ENCODE results near the gene ARHGEF5.

Gene ARHGEF5

GRCh38 chr7:144428431-144428830, 73.2 kb downstream of the ARHGEF5 start:
- TF ChIP-seq ISL1 (CRISPR knock-in tag; IDR thresholded peaks at IDR 0.05) (no peak), CSRNP3 (CRISPR knock-in tag; IDR thresholded peaks at IDR 0.05) (no peak), POU6F1 (CRISPR knock-in tag; IDR thresholded peaks at IDR 0.05; ENCODE audit: borderline replicate concordance, low read depth) (no peak), RARB (CRISPR knock-in tag; IDR thresholded peaks at IDR 0.05) (no peak), GLIS3 (CRISPR knock-in tag; IDR thresholded peaks at IDR 0.05) (no peak), OSR1 (CRISPR knock-in tag; IDR thresholded peaks at IDR 0.05) (no peak), CSDC2 (CRISPR knock-in tag; IDR thresholded peaks at IDR 0.05) (no peak), PPARA (CRISPR knock-in tag; IDR thresholded peaks at IDR 0.05; ENCODE audit: borderline replicate concordance) (no peak), ZFP30 (CRISPR knock-in tag; IDR thresholded peaks at IDR 0.05) (no peak), TCF4 (CRISPR knock-in tag; IDR thresholded peaks at IDR 0.05; ENCODE audit: borderline replicate concordance) (no peak), CREB5 (CRISPR knock-in tag; IDR thresholded peaks at IDR 0.05; ENCODE audit: low read depth) (no peak)

More at GRCh38 chr7:144428431-144428830, 73.2 kb downstream of the ARHGEF5 start:
- no peak for ATAC-seq

Measured in SK-N-SH treated with all-trans-retinoic acid at 6 μM for 48 hours (cell line).